Spleen (tissue), 7 donors: Measurements from ENCODE around the gene SEC11A.

Experiments
- CTCF ChIP-seq, 11 experiments: fragments of 200-600 bp in 7 of 11; fragments of 450-650 bp in 4 of 11; sonication (generic) in 4 of 11; IDR thresholded peaks in 8 of 11; conservative IDR thresholded peaks in 3 of 11; 1 replicate in 7 of 11; 2 replicates in 4 of 11; pipeline versions ENCODE4 v1.4.0 to v1.8.0; 2016 to 2021; ENCODE audit warnings: antibody characterized with exemption in 11 of 11, inconsistent platforms in 4 of 11, mild to moderate bottlenecking in 1 of 11
- POLR2A ChIP-seq, 3 donors: fragments of 450-650 bp; IDR thresholded peaks; one replicate each; pipeline ENCODE4 v1.5.1; 2017; ENCODE audit warnings: antibody characterized with exemption in 3 of 3, mild to moderate bottlenecking in 1 of 3
- POLR2AphosphoS5 ChIP-seq, 3 donors: sonication (generic); formaldehyde crosslinking; IDR thresholded peaks; one replicate each; pipeline ENCODE4 v1.5.1; 2017; ENCODE audit warnings: antibody characterized with exemption in 3 of 3
- donor health status: DM: no; HTN: no; CAD: no; lungs with moderate emphysema.
- donor health status: DM: no; HTN: no; CAD: no.
- donor health status: DM: no; HTN: no; CAD: no.

- TF ChIP-seq POLR2AphosphoS5 (IDR thresholded peaks at IDR 0.05), result no peak
- no peak for TF ChIP-seq CTCF (IDR thresholded peaks at IDR 0.05 in 8 of 11, conservative IDR thresholded peaks at IDR 0.05 in 3 of 11)
- TF ChIP-seq POLR2A (IDR thresholded peaks at IDR 0.05), result no peak
Observed at GRCh38 chr15:84669726-84670125, 46.2 kb downstream of the SEC11A start.
